ENCODE data around the gene MTMR10.

DNA sequence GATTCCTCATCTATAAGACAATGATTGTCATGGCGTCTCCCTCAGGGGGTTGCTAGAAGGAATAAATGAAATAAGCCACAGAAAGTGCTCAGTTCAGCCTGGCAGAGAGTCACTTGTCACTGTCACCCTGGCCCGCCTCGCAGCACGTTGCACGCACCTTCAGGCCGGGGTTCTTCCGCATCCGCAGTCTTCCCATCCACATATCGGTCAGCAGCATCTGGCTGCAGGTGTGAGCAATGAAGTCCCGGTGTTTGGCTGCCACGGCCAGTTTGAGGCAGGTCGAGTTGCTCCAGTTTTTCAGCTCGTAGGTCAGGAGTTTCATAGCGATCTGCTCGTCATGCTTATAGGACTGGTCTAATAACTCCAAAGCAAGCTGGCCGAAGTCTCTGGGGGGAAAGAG is 48.5 kb upstream of the MTMR10 start:
- TF ChIP-seq POLR2A (IDR thresholded peaks at IDR 0.05) (no peak), CTCF (IDR thresholded peaks at IDR 0.05) (no peak)
